SU-DHL-6 (cell line): ENCODE data around the gene AOC1.

Experiments used
- H2AFZ ChIP-seq: fragments of 200-600 bp; sonication (generic); 2 replicates; pipeline ENCODE4 v1.6.1; 2014; ENCODE audit warnings: low read depth, mild to moderate bottlenecking, moderate library complexity, mixed read lengths, antibody characterized with exemption, low read length; ENCODE audit not compliant: severe bottlenecking
- H3F3A ChIP-seq: fragments of 200-600 bp; shearing (Covaris generic); 2 replicates; pipeline ENCODE4 v1.6.0; 2016; ENCODE audit warnings: antibody characterized with exemption, mild to moderate bottlenecking; ENCODE audit not compliant: insufficient read depth
- H3K27ac ChIP-seq: fragments of 200-600 bp; sonication (generic); 2 replicates; pipeline ENCODE4 v1.5.1; 2016; ENCODE audit warnings: low read depth, mild to moderate bottlenecking, low read length, moderate library complexity, mixed read lengths
- H3K27me3 ChIP-seq: fragments of 200-600 bp; sonication (generic), shearing (Covaris generic); 2 replicates; pipeline ENCODE4 v1.6.0; 2014; ENCODE audit warnings: mild to moderate bottlenecking, low read length
- H3K36me3 ChIP-seq: fragments of 200-600 bp; sonication (generic); 2 replicates; pipeline ENCODE4 v1.6.1; 2014; ENCODE audit warnings: mild to moderate bottlenecking, low read length, mixed read lengths
- H3K4me2 ChIP-seq: fragments of 300-600, 200-600 bp; shearing (Covaris generic), sonication (generic); 2 replicates; pipeline ENCODE4 v1.6.0; 2014; ENCODE audit warnings: low read length, low read depth, mild to moderate bottlenecking; ENCODE audit not compliant: poor library complexity, severe bottlenecking
- H3K4me3 ChIP-seq: fragments of 200-600 bp; sonication (generic); 2 replicates; pipeline ENCODE4 v1.5.1; 2014; ENCODE audit warnings: antibody characterized with exemption, low read length, mild to moderate bottlenecking, mixed read lengths; ENCODE audit not compliant: insufficient read depth, poor library complexity, severe bottlenecking
- H3K79me2 ChIP-seq: fragments of 200-600 bp; sonication (generic); 2 replicates; pipeline ENCODE4 v1.6.1; 2014; ENCODE audit warnings: mild to moderate bottlenecking, low read length, moderate library complexity; ENCODE audit not compliant: insufficient read depth
- H3K9ac ChIP-seq: fragments of 200-600 bp; sonication (generic); 2 replicates; pipeline ENCODE4 v1.7.0; 2014; ENCODE audit warnings: mild to moderate bottlenecking, low read length
- H3K9me2 ChIP-seq: fragments of 200-600 bp; sonication (generic); replicated peaks from 2 replicates; pipeline ENCODE4 v1.6.1; 2014; ENCODE audit warnings: low read length; ENCODE audit not compliant: insufficient read depth
- H3K9me3 ChIP-seq: fragments of 200-600 bp; sonication (generic); 2 replicates; pipeline ENCODE4 v1.6.1; 2014; ENCODE audit warnings: low read length, mixed read lengths; ENCODE audit not compliant: insufficient read depth
- H4K20me1 ChIP-seq: fragments of 200-600 bp; sonication (generic); 2 replicates; pipeline ENCODE4 v1.6.1; 2014; ENCODE audit warnings: low read depth, mild to moderate bottlenecking, antibody characterized with exemption, low read length, moderate library complexity, mixed read lengths
- EZH2phosphoT487 ChIP-seq: fragments of 200-600 bp; sonication (generic), shearing (Covaris generic); conservative IDR thresholded peaks from 2 replicates; pipeline ENCODE4 v1.6.1; 2018; ENCODE audit warnings: mild to moderate bottlenecking, antibody characterized with exemption, low read length, moderate library complexity, mixed read lengths
- TF ChIP-seq, protein P1 (sequence below): fragments of 200-600 bp; sonication (generic); IDR thresholded peaks from one replicate; pipeline ENCODE4 v1.5.1; 2017; ENCODE audit warnings: antibody characterized with exemption, mild to moderate bottlenecking, low read length, moderate library complexity; ENCODE audit not compliant: insufficient read depth, poor library complexity, severe bottlenecking

AOC1 gene

DNA sequence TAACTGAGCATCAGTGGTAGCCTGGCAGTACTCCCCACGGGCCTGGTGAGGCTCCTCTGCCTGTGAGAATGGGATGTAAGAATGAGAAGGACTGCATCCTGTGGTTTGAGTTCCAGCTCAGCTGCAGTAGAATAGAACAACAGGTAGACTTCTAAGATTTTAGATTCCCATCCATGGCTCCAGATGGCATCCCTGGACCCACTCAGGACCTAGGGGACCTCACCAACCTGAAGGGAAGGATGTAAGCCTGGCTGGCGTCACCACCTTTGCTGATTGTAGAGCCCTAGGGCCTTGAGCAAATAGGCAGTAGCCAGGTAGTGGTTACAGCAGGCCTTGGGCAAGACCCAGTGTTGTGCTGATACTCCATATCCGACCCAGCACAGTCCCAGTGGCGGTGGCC, 9.6 kb upstream of the AOC1 start:
- Histone ChIP-seq H3F3A (no peaks in the 10 kb centered on the region), H4K20me1 (no peaks in the 10 kb centered on the region), H3K4me2 (no peak overlapping the region), H3K27me3 (no peaks in the 10 kb centered on the region), H3K9ac (no peak overlapping the region), H3K79me2 (no peaks in the 10 kb centered on the region), H3K36me3 (no peaks in the 10 kb centered on the region), H3K9me3 (no peaks in the 10 kb centered on the region), H3K9me2 (no peaks in the 10 kb centered on the region), H2AFZ (no peak overlapping the region), H3K4me3 (no peak overlapping the region), H3K27ac (no peak overlapping the region)
- TF ChIP-seq, protein P1, sequence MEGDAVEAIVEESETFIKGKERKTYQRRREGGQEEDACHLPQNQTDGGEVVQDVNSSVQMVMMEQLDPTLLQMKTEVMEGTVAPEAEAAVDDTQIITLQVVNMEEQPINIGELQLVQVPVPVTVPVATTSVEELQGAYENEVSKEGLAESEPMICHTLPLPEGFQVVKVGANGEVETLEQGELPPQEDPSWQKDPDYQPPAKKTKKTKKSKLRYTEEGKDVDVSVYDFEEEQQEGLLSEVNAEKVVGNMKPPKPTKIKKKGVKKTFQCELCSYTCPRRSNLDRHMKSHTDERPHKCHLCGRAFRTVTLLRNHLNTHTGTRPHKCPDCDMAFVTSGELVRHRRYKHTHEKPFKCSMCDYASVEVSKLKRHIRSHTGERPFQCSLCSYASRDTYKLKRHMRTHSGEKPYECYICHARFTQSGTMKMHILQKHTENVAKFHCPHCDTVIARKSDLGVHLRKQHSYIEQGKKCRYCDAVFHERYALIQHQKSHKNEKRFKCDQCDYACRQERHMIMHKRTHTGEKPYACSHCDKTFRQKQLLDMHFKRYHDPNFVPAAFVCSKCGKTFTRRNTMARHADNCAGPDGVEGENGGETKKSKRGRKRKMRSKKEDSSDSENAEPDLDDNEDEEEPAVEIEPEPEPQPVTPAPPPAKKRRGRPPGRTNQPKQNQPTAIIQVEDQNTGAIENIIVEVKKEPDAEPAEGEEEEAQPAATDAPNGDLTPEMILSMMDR, result no peak
- TF ChIP-seq EZH2phosphoT487, result no peak

DNA sequence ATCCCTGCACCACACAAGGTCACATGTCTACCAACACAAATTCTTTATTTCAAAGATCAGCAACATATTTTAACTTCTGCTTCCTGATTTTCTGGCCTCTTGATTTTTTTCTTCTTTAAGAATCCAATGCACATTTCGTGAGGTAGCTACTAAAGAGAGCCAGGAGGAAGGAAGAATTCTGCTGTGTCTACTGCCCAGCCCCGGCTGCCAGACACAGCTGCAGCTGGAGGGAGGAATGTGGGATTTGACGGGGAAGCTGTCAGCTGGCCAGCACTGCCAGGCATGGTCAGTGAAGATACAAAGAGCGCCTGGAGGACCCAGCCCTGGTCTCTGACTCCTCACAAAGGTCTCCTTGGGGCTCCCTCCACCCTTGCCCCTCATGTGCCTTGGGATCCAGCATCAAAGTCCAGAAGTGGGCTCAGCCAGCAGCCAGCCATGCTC, 6.9 kb upstream of the AOC1 start:
- TF ChIP-seq EZH2phosphoT487, result no peak
- TF ChIP-seq, protein P1, result no peak
- Histone ChIP-seq H2AFZ (no peak overlapping the region), H3K9me2 (no peaks in the 10 kb centered on the region), H3K4me2 (no peak overlapping the region), H3K9me3 (no peaks in the 10 kb centered on the region), H3K79me2 (no peaks in the 10 kb centered on the region), H3K27me3 (no peaks in the 10 kb centered on the region), H3K36me3 (no peaks in the 10 kb centered on the region), H4K20me1 (no peaks in the 10 kb centered on the region), H3F3A (no peaks in the 10 kb centered on the region), H3K27ac (no peak overlapping the region), H3K9ac (no peak overlapping the region), H3K4me3 (no peak overlapping the region)

DNA sequence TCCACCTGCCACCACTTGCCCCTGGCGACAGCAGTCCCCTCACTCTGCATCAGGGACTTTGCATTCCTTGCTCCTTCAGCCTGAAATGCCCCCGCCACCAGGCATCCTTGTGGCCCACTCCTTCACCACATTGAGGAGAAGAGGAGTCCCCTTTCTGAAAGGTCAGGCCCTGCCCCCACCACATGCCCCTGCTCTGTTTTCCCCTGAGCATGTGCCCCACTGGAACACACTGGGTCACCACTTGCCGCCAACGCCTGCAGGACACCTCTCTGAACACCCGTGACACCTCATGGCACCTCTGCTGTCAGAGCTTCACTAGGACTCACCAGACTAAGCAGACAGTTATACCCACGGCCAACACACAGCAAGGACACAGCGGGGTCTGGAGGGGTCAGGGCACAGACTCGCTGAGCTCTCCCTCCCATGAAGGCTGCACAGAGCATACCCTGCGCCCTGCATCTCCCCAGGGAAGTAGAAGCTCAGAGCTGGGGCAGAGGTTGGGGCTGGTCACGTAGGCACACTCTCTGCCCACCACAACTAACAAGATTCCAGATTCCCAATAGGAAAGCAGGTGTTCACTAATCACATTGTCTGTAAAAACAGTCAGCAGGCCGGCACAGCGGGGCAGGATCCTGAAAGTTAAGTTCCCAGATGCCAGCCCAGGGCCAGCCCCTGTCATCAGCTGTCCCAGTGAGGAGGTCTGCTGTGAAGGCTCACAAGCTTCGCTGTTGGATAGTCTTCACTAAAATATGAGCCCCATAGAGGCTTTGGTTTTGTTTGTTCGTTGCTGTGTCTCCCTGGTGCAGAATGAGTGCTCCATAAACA, 5.8 kb upstream of the AOC1 start:
- Histone ChIP-seq H4K20me1 (no peaks in the 10 kb centered on the region), H3K9me3 (no peaks in the 10 kb centered on the region), H3K9ac (no peak overlapping the region), H3K27ac (no peak overlapping the region), H3K4me2 (no peak overlapping the region), H3K79me2 (no peaks in the 10 kb centered on the region), H3K36me3 (no peaks in the 10 kb centered on the region), H3K9me2 (no peaks in the 10 kb centered on the region), H3F3A (no peaks in the 10 kb centered on the region), H2AFZ (no peak overlapping the region), H3K27me3 (no peaks in the 10 kb centered on the region), H3K4me3 (no peak overlapping the region)
- no peak for TF ChIP-seq EZH2phosphoT487
- TF ChIP-seq, protein P1, result no peak
